Adrenal gland (tissue), 12 donors: ENCODE data around the gene RAB9B. TPM values are rescaled to one million over a fixed set of nuclear protein-coding genes. Genes with fewer than 3 reads are reported as not detected.

Source experiments
- DNase-seq, 7 donors: peaks; one replicate each; pipeline ENCODE4 v3.0.0-alpha.2; 2019 to 2020
- H3K27ac ChIP-seq, 5 donors: fragments of 200-600 bp; sonication (generic) in 4 of 5; 1 replicate in 3 of 5; 2 replicates in 2 of 5; pipeline versions ENCODE4 v1.5.1 to v1.8.0; 2016 to 2020; ENCODE audit warnings: mild to moderate bottlenecking in 1 of 5
- H3K27me3 ChIP-seq: fragments of 200-600 bp; 2 replicates; pipeline ENCODE4 v1.8.0; 2021
- H3K36me3 ChIP-seq, 2 donors: fragments of 200-600 bp; replicated peaks in 1 of 2; 1 replicate in 1 of 2; 2 replicates in 1 of 2; pipeline versions ENCODE4 v1.5.1 to v1.8.0; 2018 to 2022
- H3K4me1 ChIP-seq, 2 donors: fragments of 200-600 bp; replicated peaks in 1 of 2; 1 replicate in 1 of 2; 2 replicates in 1 of 2; pipeline versions ENCODE4 v1.5.1 to v1.8.0; 2018 to 2021
- H3K4me3 ChIP-seq, 4 donors: fragments of 200-600 bp; sonication (generic) in 3 of 4; one replicate each; pipeline ENCODE4 v1.5.1; 2016 to 2018
- H3K9me3 ChIP-seq, 3 donors: fragments of 200-600 bp; sonication (generic) in 1 of 3; replicated peaks in 1 of 3; 1 replicate in 2 of 3; 2 replicates in 1 of 3; pipeline versions ENCODE4 v1.5.1 to v1.8.0; 2016 to 2021
- CTCF ChIP-seq, 6 experiments: fragments of 450-650 bp in 4 of 6; fragments of 200-600 bp in 2 of 6; sonication (generic) in 1 of 6; IDR thresholded peaks; 1 replicate in 5 of 6; 2 replicates in 1 of 6; pipeline versions ENCODE4 v1.5.1 to v1.8.0; 2016 to 2021; ENCODE audit warnings: antibody characterized with exemption in 6 of 6, mild to moderate bottlenecking in 2 of 6, moderate library complexity in 1 of 6
- POLR2A ChIP-seq, 2 donors: fragments of 450-650 bp; IDR thresholded peaks; one replicate each; pipeline ENCODE4 v1.6.1; 2017; ENCODE audit warnings: antibody characterized with exemption in 2 of 2, mild to moderate bottlenecking in 2 of 2, moderate library complexity in 1 of 2
- WGBS, 4 donors: extraction: QIAGEN DNeasy Blood & Tissue Kit in 2 of 4; methylation state at CpG; one replicate each; pipeline versions ENCODE4 v1.1.5 to v1.1.7; 2013 to 2017; 5-methylcytosine and 5-hydroxymethylcytosine counted together
- intact Hi-C, 2 donors: fragments of 100-400 bp; cut with DNase I; formaldehyde crosslinking; loops; one replicate each; pipeline versions ENCODE4 v1.14.1 to v1.15.0; 2022 to 2023
- polyA plus RNA-seq, 3 donors: library from polyadenylated mRNA; stranded (reverse); fragments of 200-250 nt in 2 of 3; fragments of 350-450 nt in 1 of 3; fragmentation: Illumina TruSeq in 1 of 3; extraction: RNeasy Lipid Tissue Mini Kit (QIAGEN cat#74804) in 1 of 3; gene quantifications; one replicate each; pipeline ENCODE4 v1.2.3, GENCODE V29; 2013 to 2014
- total RNA-seq, 9 donors: library from RNA; depleted of rRNA in 4 of 9; stranded (reverse); fragments of >200 nt in 4 of 9; fragments of 120-200 nt in 1 of 9; fragmentation: NEBNext Ultra II Directional in 1 of 9; extraction: Animal tissue kit (Norgen Biotek cat#: 25700) in 1 of 9; gene quantifications; one replicate each; pipeline versions ENCODE4 v1.1.0 to v1.2.4, GENCODE V29; 2013 to 2023
- donor health status: healthy with polysubstance abuse.
- donor health status: Bipolar disorder and iron deficiency.
- donor health status: DM: yes; HTN: yes; CAD: no.
- donor health status: DM: no; HTN: no; CAD: no.
- donor health status: DM: no; HTN: no; CAD: no.
- donor health status: DM: yes; HTN: yes; CAD: no.

Gene RAB9B
- total and polyA plus RNA-seq, 12 donors: 0.09 to 6.3 (median 1.9) TPM

DNA sequence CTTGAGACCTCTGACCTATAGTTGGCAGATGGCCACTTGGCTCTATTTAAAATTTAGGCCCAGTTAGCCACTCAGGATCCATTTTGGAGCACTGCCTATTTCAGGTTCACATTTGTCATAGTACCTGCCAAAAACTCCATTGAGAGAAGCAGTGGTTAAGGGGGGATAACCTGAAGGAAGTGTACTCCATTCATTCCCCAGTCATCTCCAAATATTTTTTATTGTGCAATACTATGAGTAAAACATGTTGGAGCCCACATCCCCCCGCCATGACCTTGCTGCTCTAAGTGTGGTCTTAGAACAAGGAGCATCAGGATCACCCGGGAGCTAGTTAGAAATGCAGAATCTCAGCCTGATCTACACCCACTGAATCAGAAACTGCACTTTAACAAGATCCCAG is 34.4 kb downstream of the RAB9B start:
- no peak for TF ChIP-seq CTCF (IDR thresholded peaks at IDR 0.05)
- no peak for TF ChIP-seq POLR2A (IDR thresholded peaks at IDR 0.05)
- H3K9me3 ChIP-seq: no peaks in the 10 kb centered on the region
- H3K36me3 ChIP-seq: no peaks in the 10 kb centered on the region
- intact Hi-C loops: no loop called here
- no peak overlapping the region for H3K27ac ChIP-seq
- H3K4me1 ChIP-seq: no peaks in the 10 kb centered on the region
- H3K4me3 ChIP-seq: no peak overlapping the region
- no peak for DNase-seq
- H3K27me3 ChIP-seq: peaks cover 29% of the 10 kb centered on the region
- WGBS, 4 donors: 71 to 89% (median 84%) methylated on average over 2 of the region's 2 CpGs

DNA sequence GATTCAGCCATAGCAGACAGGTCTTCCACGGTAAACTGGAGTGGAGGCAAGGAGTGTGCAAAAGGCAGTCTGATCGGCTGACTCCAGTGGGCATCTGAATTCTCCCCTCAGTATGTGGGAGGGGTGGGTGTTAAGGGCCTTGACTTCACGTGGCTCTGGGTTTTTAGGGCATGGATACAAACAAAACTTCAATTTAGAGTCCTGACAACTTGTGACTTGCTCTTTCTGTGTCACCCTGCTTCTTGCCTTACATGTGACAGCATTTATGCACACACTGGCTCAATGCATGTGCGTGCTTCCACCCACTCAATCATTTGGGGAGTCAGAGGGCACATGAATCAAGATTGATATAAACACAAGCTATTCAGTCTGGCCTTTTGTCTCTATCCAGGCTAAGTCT is 37.9 kb downstream of the RAB9B start:
- intact Hi-C loops: no loop called here
- no peaks in the 10 kb centered on the region for H3K9me3 ChIP-seq
- no peaks in the 10 kb centered on the region for H3K4me1 ChIP-seq
- TF ChIP-seq POLR2A (IDR thresholded peaks at IDR 0.05) (no peak), CTCF (IDR thresholded peaks at IDR 0.05) (no peak)
- no peak overlapping the region for H3K27ac ChIP-seq
- no peak for DNase-seq
- 64 to 72% (median 69%) methylated on average over 2 to 4 of the region's 4 CpGs for WGBS, 4 donors
- H3K27me3 ChIP-seq: peaks cover 23% of the 10 kb centered on the region
- H3K4me3 ChIP-seq: no peak overlapping the region
- no peaks in the 10 kb centered on the region for H3K36me3 ChIP-seq

DNA sequence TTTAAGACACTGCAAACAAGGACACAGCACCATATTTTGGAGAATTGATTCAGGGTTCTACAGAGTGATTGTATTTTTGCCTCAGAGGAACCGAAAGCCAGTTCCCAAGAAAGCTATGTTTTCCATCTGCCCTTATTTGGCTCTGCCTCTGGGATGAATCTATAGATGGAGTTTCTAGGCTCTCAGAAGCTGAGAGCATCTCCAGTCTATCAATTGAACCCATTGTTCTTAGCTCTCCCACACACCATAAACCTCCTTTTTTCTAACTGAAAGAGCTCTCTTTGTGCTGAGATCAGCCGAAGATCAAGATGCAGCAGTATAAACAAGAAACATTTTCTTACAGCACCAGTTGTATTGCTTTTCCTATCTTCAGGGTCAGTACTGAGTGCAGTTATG is 38.5 kb downstream of the RAB9B start:
- H3K36me3 ChIP-seq: no peaks in the 10 kb centered on the region
- TF ChIP-seq CTCF (IDR thresholded peaks at IDR 0.05) (no peak), POLR2A (IDR thresholded peaks at IDR 0.05) (no peak)
- no peaks in the 10 kb centered on the region for H3K4me1 ChIP-seq
- WGBS, 4 donors: 62 to 82% (median 77%) methylated on average over 2 of the region's 2 CpGs
- DNase-seq: no peak
- no peaks in the 10 kb centered on the region for H3K9me3 ChIP-seq
- H3K27ac ChIP-seq: no peak overlapping the region
- H3K4me3 ChIP-seq: no peak overlapping the region
- peaks cover 23% of the 10 kb centered on the region for H3K27me3 ChIP-seq
- intact Hi-C loops: no loop called here

DNA sequence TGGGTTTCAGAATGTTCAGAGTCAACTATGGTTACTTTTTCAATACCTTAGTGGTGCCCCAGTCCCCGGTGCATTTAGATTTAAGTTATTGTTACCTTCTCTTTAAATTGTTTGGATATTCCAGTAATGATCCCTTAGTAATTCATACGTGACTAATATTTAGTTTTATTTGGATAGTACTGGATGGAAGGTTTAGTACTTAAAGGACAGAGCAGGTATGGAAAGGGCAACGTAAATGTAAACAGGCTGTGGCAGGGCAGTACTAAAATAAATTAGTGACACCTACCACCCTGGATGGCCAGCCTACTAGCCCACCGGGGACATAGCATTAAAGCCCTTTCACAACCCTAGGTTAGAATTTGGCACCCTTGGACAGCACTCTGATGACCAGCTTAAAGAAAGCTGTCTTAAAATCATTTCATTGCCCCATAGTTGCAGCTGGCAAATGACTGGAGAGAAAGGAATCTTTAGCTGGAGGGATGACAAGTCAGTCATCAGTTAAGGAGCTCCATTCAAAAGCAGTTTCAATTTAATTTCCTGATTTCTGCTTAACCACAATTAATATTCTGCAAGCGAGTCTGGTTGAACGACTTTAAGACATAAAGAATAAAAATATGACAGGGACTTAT is 39.0 kb downstream of the RAB9B start:
- Histone ChIP-seq H3K4me3 (no peak overlapping the region), H3K9me3 (no peaks in the 10 kb centered on the region), H3K27ac (no peak overlapping the region), H3K4me1 (no peaks in the 10 kb centered on the region), H3K27me3 (peaks cover 23% of the 10 kb centered on the region), H3K36me3 (no peaks in the 10 kb centered on the region)
- 62 to 74% (median 65%) methylated on average over 6 of the region's 6 CpGs for WGBS, 4 donors
- DNase-seq: no peak
- TF ChIP-seq POLR2A (IDR thresholded peaks at IDR 0.05) (no peak), CTCF (IDR thresholded peaks at IDR 0.05) (no peak)
- intact Hi-C loops: no loop called here
